ENCODE data around the gene IFITM5.

Gene IFITM5

GRCh38 chr11:292211-293121 lies 6.9 kb downstream of the IFITM5 start:
- ChIA-PET POLR2A (no interaction called here), CTCF (no interaction called here)
- DNase-seq (ENCODE audit: extremely low spot score), result no peak

GRCh38 chr11:291281-292210 lies 7.8 kb downstream of the IFITM5 start:
- ChIA-PET CTCF (interaction anchor here (1.1 to 1.3 kb wide), 2 partner anchors 9 to 26 kb away, joined by 3 read pairs; no protein-coding TSS in a partner anchor), POLR2A (no interaction called here)
- TF ChIP-seq CTCF (IDR thresholded peaks at IDR 0.05; ENCODE audit: control extremely low read depth, extremely low read depth, low read depth, missing control alignments), result no peak

More at GRCh38 chr11:292211-293121, 6.9 kb downstream of the IFITM5 start:
- TF ChIP-seq CTCF (IDR thresholded peaks at IDR 0.05; ENCODE audit: control extremely low read depth, extremely low read depth, low read depth, missing control alignments), result no peak

GRCh38 chr11:290621-291231 lies 8.6 kb downstream of the IFITM5 start:
- DNase-seq (ENCODE audit: extremely low spot score), result no peak
- CTCF ChIA-PET, result interaction anchor here (1.1 to 1.3 kb wide), 2 partner anchors 10 to 27 kb away, joined by 3 read pairs; no protein-coding TSS in a partner anchor
- no peak for TF ChIP-seq CTCF (IDR thresholded peaks at IDR 0.05; ENCODE audit: control extremely low read depth, extremely low read depth, low read depth, missing control alignments)
- POLR2A ChIA-PET, result no interaction called here

More at GRCh38 chr11:291281-292210, 7.8 kb downstream of the IFITM5 start:
- DNase-seq (ENCODE audit: extremely low spot score), result no peak

- DNase-seq (ENCODE audit: extremely low spot score), result no peak
- POLR2A ChIA-PET, result no interaction called here
- TF ChIP-seq CTCF (IDR thresholded peaks at IDR 0.05; ENCODE audit: control extremely low read depth, extremely low read depth, low read depth, missing control alignments), result no peak
- CTCF ChIA-PET, result interaction anchor here (1.0 kb wide), 1 partner anchor 19 kb away, joined by 3 read pairs; no protein-coding TSS in a partner anchor
Measured at GRCh38 chr11:289712-290620, 9.4 kb downstream of the IFITM5 start.

- POLR2A ChIA-PET, result no interaction called here
- no peak for DNase-seq (ENCODE audit: extremely low spot score)
- TF ChIP-seq CTCF (IDR thresholded peaks at IDR 0.05; ENCODE audit: control extremely low read depth, extremely low read depth, low read depth, missing control alignments), result no peak
- CTCF ChIA-PET, result interaction anchor here (1.0 kb wide), 1 partner anchor 20 kb away, joined by 3 read pairs; no protein-coding TSS in a partner anchor
Measured at GRCh38 chr11:289398-289711, 10.0 kb downstream of the IFITM5 start.
